SK-N-SH treated with all-trans-retinoic acid at 6 μM for 48 hours (cell line): ENCODE data around the gene MARS1.

Source experiments
- ARNTL ChIP-seq: fragments of 450-650 bp; formaldehyde crosslinking; IDR thresholded peaks from 2 replicates; pipeline ENCODE4 v1.5.0; 2020; ENCODE audit warnings: low read depth, mild to moderate bottlenecking, moderate library complexity, borderline replicate concordance
- BACH2 ChIP-seq: fragments of 250-450 bp; sonication (Bioruptor Pico); IDR thresholded peaks from 2 replicates; pipeline ENCODE4 v1.9.0; 2021; ENCODE audit warnings: mild to moderate bottlenecking, borderline replicate concordance
- CREB5 ChIP-seq: fragments of 250-450 bp; sonication (Bioruptor Pico); IDR thresholded peaks from 2 replicates; pipeline ENCODE4 v1.5.1; 2020; ENCODE audit warnings: low read depth, mild to moderate bottlenecking, moderate library complexity
- GLIS3 ChIP-seq: fragments of 250-450 bp; sonication (Bioruptor Pico); IDR thresholded peaks from 2 replicates; pipeline ENCODE4 v1.5.0; 2020; ENCODE audit warnings: mild to moderate bottlenecking, moderate library complexity
- ISL1 ChIP-seq: fragments of 250-450 bp; sonication (Bioruptor Pico); IDR thresholded peaks from 2 replicates; pipeline ENCODE4 v2.1.2; 2022; ENCODE audit warnings: mild to moderate bottlenecking, moderate library complexity
- OSR1 ChIP-seq: fragments of 250-450 bp; sonication (Bioruptor Pico); IDR thresholded peaks from 2 replicates; pipeline ENCODE4 v1.8.0; 2022; ENCODE audit warnings: moderate library complexity, mild to moderate bottlenecking, inconsistent platforms
- RARB ChIP-seq: fragments of 250-450 bp; sonication (Bioruptor Pico); IDR thresholded peaks from 2 replicates; pipeline ENCODE4 v1.8.0; 2021; ENCODE audit warnings: mild to moderate bottlenecking, moderate library complexity
- SNAI2 ChIP-seq: fragments of 250-450 bp; sonication (Bioruptor Pico); IDR thresholded peaks from 2 replicates; pipeline ENCODE4 v1.5.0; 2020; ENCODE audit warnings: mild to moderate bottlenecking, moderate library complexity
- TOX ChIP-seq: fragments of 250-450 bp; sonication (Bioruptor Pico); IDR thresholded peaks from 2 replicates; pipeline ENCODE4 v1.8.0; 2021; ENCODE audit warnings: mild to moderate bottlenecking, moderate library complexity, borderline replicate concordance
- TSHZ2 ChIP-seq: fragments of 250-450 bp; sonication (Bioruptor Pico); IDR thresholded peaks from 2 replicates; pipeline ENCODE4 v1.5.0; 2020; ENCODE audit warnings: mild to moderate bottlenecking, moderate library complexity
- ZC3H10 ChIP-seq: fragments of 250-450 bp; sonication (Bioruptor Pico); IDR thresholded peaks from 2 replicates; pipeline ENCODE4 v1.5.1; 2021; ENCODE audit warnings: mild to moderate bottlenecking, moderate library complexity
- ZFP3 ChIP-seq: fragments of 250-450 bp; sonication (Bioruptor Pico); IDR thresholded peaks from 2 replicates; pipeline ENCODE4 v1.5.0; 2020; ENCODE audit warnings: mild to moderate bottlenecking, moderate library complexity
- ZNF8 ChIP-seq: fragments of 450-650 bp; formaldehyde crosslinking; IDR thresholded peaks from 2 replicates; pipeline ENCODE4 v1.5.0; 2020; ENCODE audit warnings: mild to moderate bottlenecking, moderate library complexity

GRCh38 chr12:57560516-57560915 is 72.6 kb downstream of the MARS1 start:
- TF ChIP-seq OSR1 (CRISPR knock-in tag) (no peak), ZNF8 (no peak), GLIS3 (CRISPR knock-in tag) (no peak), ZC3H10 (no peak), SNAI2 (CRISPR knock-in tag) (no peak), TOX (CRISPR knock-in tag) (no peak), ISL1 (CRISPR knock-in tag) (no peak), ARNTL (CRISPR knock-in tag) (no peak), ZFP3 (no peak), RARB (CRISPR knock-in tag) (no peak), CREB5 (CRISPR knock-in tag) (no peak), TSHZ2 (CRISPR knock-in tag) (no peak), BACH2 (no peak)
